Gastroesophageal sphincter (tissue), 4 donors: ENCODE measurements around the gene ATP9A. TPM values are rescaled to one million over a fixed set of nuclear protein-coding genes. Genes with fewer than 3 reads are reported as not detected.

Source experiments
- ATAC-seq: fragments of 150-250 bp; one replicate; pipeline ENCODE4 v1.9.1; 2016; ENCODE audit warnings: mild to moderate bottlenecking, moderate library complexity
- H3K27ac ChIP-seq, 4 donors: fragments of 200-600 bp; sonication (generic) in 3 of 4; 1 replicate in 3 of 4; 2 replicates in 1 of 4; pipeline ENCODE4 v1.5.1; 2016 to 2019
- H3K27me3 ChIP-seq: fragments of 200-600 bp; sonication (generic); one replicate; pipeline ENCODE4 v1.5.1; 2019
- H3K36me3 ChIP-seq, 2 donors: fragments of 200-600 bp; sonication (generic); one replicate each; pipeline ENCODE4 v1.5.1; 2019; ENCODE audit warnings: control low read depth in 1 of 2
- H3K4me1 ChIP-seq, 3 donors: fragments of 200-600 bp; sonication (generic); 1 replicate in 2 of 3; 2 replicates in 1 of 3; pipeline ENCODE4 v1.5.1; 2016 to 2019; ENCODE audit warnings: control low read depth in 2 of 3
- H3K4me3 ChIP-seq, 2 donors: fragments of 200-600 bp; sonication (generic); one replicate each; pipeline ENCODE4 v1.5.1; 2019; ENCODE audit warnings: mild to moderate bottlenecking in 1 of 2, moderate library complexity in 1 of 2
- H3K9me3 ChIP-seq, 3 donors: fragments of 200-600 bp; sonication (generic); one replicate each; pipeline ENCODE4 v1.5.1; 2017 to 2019; ENCODE audit warnings: control low read depth in 2 of 3
- EP300 ChIP-seq: sonication (generic); formaldehyde crosslinking; IDR thresholded peaks from one replicate; pipeline ENCODE4 v1.6.1; 2017; ENCODE audit warnings: antibody characterized with exemption, mild to moderate bottlenecking
- POLR2A ChIP-seq, 2 donors: fragments of 450-650 bp; IDR thresholded peaks; one replicate each; pipeline ENCODE4 v1.6.1; 2017; ENCODE audit warnings: antibody characterized with exemption in 2 of 2, mild to moderate bottlenecking in 2 of 2, moderate library complexity in 1 of 2
- POLR2AphosphoS5 ChIP-seq: sonication (generic); formaldehyde crosslinking; IDR thresholded peaks from one replicate; pipeline ENCODE4 v1.6.1; 2017; ENCODE audit warnings: antibody characterized with exemption
- WGBS, 2 donors: methylation state at CpG; one replicate each; pipeline ENCODE4 v1.1.5; 2018; ENCODE audit warnings: low coverage in 1 of 2; 5-methylcytosine and 5-hydroxymethylcytosine counted together
- total RNA-seq, 4 donors: library from RNA; depleted of rRNA; stranded (reverse); fragments of >200 nt; gene quantifications; one replicate each; pipeline ENCODE4 v1.1.0, GENCODE V29; 2016
- TF ChIP-seq, protein P1 (sequence below), 4 experiments: fragments of 200-600 bp in 2 of 4; fragments of 450-650 bp in 2 of 4; sonication (generic) in 1 of 4; IDR thresholded peaks; one replicate each; pipeline ENCODE4 v1.5.1; 2017 to 2019; ENCODE audit warnings: antibody characterized with exemption in 4 of 4, mild to moderate bottlenecking in 2 of 4, moderate library complexity in 2 of 4

The ATP9A gene
- total RNA-seq, 4 donors from 2014 or later, result 49.3 to 80.2 (median 57.7) TPM

DNA sequence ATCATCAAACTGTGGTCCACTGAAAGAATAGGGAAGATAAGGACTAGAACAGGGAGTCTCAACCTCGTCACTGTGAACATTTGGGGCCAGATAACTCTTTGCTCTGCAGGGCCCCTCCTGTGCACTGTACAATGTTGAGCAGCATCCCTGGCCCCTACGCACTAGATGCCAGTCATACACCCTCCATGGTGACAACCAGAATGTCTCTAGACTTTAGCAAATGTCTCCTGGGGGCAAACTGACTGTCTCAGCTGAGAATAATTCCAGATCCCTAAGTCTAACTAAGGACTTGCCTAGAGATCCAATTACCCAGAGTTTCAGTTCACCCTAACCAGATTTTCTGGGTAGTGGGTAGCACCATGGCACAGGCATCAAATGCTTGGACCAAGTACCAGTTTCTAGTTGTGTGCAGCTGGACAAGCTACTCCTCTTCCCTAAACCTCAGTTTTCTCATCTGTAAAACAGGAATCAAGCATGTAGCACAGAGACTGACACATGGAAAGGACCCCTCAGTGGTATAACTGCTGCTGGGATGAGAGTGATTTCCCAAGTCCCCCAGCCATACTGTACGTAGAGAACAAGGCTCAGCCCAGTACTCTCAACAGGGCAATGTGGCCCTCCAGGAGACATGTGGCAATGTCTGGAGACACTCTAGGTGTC lies 138.7 kb downstream of the ATP9A start:
- peaks cover 0 to 33% of the 10 kb centered on the region in 2 donors for H3K36me3 ChIP-seq

DNA sequence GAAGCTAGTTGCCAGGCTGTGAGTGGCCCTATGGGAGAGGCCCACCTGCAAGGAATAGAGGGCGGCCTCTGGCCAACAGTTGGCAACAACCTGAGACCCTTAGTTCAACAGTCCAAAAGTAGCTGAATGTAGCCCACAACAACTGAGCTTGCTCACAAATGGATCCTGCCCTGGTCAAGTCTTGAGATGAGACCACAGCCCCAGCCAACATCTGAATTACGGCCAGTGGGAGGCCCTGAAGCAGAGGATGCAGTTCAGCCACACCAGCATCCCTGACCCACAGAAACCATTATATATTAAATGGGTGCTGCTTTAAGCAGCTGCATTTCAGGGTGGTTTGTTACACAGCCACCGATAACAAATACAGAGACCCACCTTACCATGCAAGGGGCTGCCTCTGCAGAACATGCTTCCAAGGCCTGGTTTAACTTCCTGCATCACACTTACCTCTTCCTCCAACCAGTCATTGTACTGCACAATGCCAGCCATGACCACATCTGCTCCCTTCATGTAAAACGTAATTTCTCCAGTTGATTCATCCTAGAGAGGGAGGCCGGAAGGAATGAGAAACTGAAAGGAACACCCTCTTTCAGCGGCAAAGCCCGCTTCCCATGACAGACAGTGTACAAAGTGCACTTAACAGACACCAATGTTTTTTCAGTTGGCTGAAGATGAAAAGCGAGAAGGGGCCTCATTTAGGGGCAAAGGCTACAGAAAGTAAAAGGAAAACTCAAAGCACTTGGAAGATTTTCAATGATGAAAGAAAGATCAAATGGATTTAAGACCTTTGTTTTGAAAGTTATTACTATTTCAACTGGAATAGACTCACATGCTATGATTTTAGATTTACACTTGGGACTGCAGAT lies 139.4 kb downstream of the ATP9A start:
- Histone ChIP-seq H3K4me3 (no peak overlapping the region), H3K27ac (no peak overlapping the region), H3K27me3 (no peaks in the 10 kb centered on the region), H3K36me3 (peaks cover 0 to 41% of the 10 kb centered on the region in 2 donors), H3K9me3 (no peaks in the 10 kb centered on the region), H3K4me1 (peaks cover 0 to 36% (median 18%) of the 10 kb centered on the region in 3 donors)
- 63 to 98% methylated on average over 5 to 6 of the region's 8 CpGs for WGBS, 2 donors
- ATAC-seq, result no peak
- TF ChIP-seq POLR2AphosphoS5, result no peak

More for the DNA sequence above, 138.7 kb downstream of the ATP9A start:
- Histone ChIP-seq H3K4me1 (peaks cover 0 to 36% (median 18%) of the 10 kb centered on the region in 3 donors), H3K27ac (peak overlapping the region in 2 of 4 donors; percentile 76 to 78), H3K9me3 (no peaks in the 10 kb centered on the region), H3K27me3 (no peaks in the 10 kb centered on the region), H3K4me3 (no peak overlapping the region)
- TF ChIP-seq, protein P1, sequence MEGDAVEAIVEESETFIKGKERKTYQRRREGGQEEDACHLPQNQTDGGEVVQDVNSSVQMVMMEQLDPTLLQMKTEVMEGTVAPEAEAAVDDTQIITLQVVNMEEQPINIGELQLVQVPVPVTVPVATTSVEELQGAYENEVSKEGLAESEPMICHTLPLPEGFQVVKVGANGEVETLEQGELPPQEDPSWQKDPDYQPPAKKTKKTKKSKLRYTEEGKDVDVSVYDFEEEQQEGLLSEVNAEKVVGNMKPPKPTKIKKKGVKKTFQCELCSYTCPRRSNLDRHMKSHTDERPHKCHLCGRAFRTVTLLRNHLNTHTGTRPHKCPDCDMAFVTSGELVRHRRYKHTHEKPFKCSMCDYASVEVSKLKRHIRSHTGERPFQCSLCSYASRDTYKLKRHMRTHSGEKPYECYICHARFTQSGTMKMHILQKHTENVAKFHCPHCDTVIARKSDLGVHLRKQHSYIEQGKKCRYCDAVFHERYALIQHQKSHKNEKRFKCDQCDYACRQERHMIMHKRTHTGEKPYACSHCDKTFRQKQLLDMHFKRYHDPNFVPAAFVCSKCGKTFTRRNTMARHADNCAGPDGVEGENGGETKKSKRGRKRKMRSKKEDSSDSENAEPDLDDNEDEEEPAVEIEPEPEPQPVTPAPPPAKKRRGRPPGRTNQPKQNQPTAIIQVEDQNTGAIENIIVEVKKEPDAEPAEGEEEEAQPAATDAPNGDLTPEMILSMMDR (IDR thresholded peaks at IDR 0.05), result no peak
- TF ChIP-seq POLR2A (IDR thresholded peaks at IDR 0.05) (no peak), POLR2AphosphoS5 (no peak), EP300 (no peak)
- 91 to 100% methylated on average over 1 of the region's 3 CpGs for WGBS, 2 donors
- no peak for ATAC-seq

- no peak for TF ChIP-seq POLR2A (IDR thresholded peaks at IDR 0.05)
- TF ChIP-seq, protein P1 (IDR thresholded peaks at IDR 0.05), result no peak
- TF ChIP-seq POLR2AphosphoS5, result no peak
- no peak for TF ChIP-seq EP300
Observed at GRCh38 chr20:51627586-51627985, 140.6 kb downstream of the ATP9A start.

DNA sequence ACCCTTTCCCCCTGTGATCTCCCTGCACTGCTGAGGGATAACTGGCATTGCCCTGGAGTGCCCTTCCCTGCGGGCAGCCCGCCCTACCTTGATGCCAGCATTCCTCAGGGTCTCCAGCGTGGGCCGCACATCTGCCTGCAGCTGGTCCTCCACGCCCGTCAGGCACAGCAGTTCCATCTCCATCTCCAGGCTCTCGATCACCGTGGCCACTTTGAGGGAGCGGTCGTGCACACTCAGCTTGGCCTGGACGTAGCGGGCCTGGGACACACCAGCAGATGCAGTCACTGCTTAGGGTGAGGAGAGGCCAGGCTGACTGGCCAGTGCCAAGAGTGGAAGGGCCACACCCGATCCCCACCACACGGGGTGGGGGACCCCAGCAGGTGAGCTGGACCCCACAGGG lies 143.1 kb downstream of the ATP9A start:
- 100% methylated on average over 5 of the region's 14 CpGs; no CpG with 5 or more reads in 1 of the 2 donors for WGBS, 2 donors
- peaks cover 0 to 75% of the 10 kb centered on the region in 2 donors for H3K36me3 ChIP-seq
- no peak for ATAC-seq

More at GRCh38 chr20:51627586-51627985, 140.6 kb downstream of the ATP9A start:
- 100% methylated on average over 5 of the region's 10 CpGs; no CpG with 5 or more reads in 1 of the 2 donors for WGBS, 2 donors
- Histone ChIP-seq H3K9me3 (no peaks in the 10 kb centered on the region), H3K27me3 (no peaks in the 10 kb centered on the region), H3K36me3 (peaks cover 0 to 51% of the 10 kb centered on the region in 2 donors), H3K4me1 (peaks cover 0 to 33% (median 18%) of the 10 kb centered on the region in 3 donors), H3K27ac (no peak overlapping the region), H3K4me3 (no peak overlapping the region)
- ATAC-seq, result no peak

DNA sequence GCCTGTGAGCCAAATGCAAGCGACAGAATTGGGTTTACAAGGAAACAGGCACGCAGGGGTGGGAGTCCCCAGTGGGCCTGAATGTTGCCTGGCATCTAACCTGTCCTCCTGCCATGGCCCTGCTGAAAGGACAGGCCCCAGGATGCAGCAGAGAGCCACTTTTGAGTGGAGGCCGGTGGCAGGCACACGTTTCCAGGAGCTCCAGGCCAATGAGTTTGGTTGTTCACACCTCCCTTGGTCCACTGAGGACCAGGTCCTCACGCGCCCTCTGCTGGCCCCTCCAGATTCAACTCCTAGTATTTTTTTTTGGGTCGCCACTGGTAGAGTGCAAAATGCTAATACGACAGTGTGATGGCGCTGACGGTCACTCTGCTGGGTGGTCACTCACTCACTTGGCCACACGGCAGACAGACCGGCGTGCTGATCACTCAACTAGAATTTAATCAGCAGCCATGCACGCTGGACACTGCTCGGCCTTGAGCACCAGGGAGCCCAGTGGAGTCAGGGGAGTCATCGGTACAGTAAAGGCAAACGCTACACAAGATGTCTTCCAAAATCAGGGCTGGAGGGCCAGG lies 143.9 kb downstream of the ATP9A start:
- Histone ChIP-seq H3K4me3 (no peak overlapping the region), H3K27ac (no peak overlapping the region), H3K27me3 (no peaks in the 10 kb centered on the region), H3K9me3 (no peaks in the 10 kb centered on the region), H3K36me3 (peaks cover 0 to 79% of the 10 kb centered on the region in 2 donors), H3K4me1 (no peaks in the 10 kb centered on the region)
- TF ChIP-seq, protein P1 (IDR thresholded peaks at IDR 0.05), result peak in 2 of 4 experiments; percentile 48 to 60
- no peak for TF ChIP-seq EP300
- 58 to 100% methylated on average over 1 to 3 of the region's 17 CpGs for WGBS, 2 donors
- ATAC-seq, result no peak

More for the DNA sequence above, 143.1 kb downstream of the ATP9A start:
- Histone ChIP-seq H3K27me3 (no peaks in the 10 kb centered on the region), H3K9me3 (no peaks in the 10 kb centered on the region), H3K27ac (no peak overlapping the region), H3K4me3 (no peak overlapping the region), H3K4me1 (peaks cover 0 to 8% (median 0%) of the 10 kb centered on the region in 3 donors)
- TF ChIP-seq POLR2AphosphoS5 (no peak), POLR2A (IDR thresholded peaks at IDR 0.05) (no peak)
